HG03439 (cell line): ENCODE data around the gene ABL2.
"Not testable (repeated sequence)": the region's sequence is repeated elsewhere in the genome, so short reads cannot be mapped to it uniquely, and the experiment has no call there.

ENCODE experiments used
- ATAC-seq: cut with Tn5 transposase; IDR thresholded peaks from one replicate; pipeline ENCODE4 v1.9.1; 2021; ENCODE audit warnings: mild to moderate bottlenecking, moderate library complexity; ENCODE audit not compliant: unreplicated experiment

ABL2 gene

DNA sequence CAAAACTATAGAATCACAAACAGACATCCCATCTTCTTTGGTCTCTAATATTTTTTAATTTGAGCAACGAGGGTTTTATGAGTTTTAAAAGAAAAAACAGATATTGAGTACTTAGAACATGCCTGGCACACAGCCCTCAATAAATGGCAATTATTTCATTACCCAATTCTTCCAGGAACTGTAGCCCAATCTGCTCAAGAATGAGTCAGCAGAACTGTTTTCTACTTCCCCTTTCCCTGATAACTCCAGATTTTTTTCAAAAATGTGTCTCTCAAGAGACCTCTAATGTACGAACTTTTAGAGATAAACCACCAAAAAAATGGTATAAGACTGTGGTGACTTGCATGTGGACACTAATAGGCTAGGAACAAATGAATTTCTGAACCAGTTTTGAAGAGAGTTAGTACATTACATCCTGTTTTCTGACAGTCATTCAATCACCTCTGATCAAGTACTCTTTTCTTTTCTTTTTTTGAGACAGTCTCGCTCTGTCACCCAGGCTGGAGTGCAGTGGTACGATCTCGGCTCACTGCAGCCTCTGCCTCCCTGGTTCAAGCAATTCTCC is 11.5 kb downstream of the ABL2 start:
- ATAC-seq, result no peak

DNA sequence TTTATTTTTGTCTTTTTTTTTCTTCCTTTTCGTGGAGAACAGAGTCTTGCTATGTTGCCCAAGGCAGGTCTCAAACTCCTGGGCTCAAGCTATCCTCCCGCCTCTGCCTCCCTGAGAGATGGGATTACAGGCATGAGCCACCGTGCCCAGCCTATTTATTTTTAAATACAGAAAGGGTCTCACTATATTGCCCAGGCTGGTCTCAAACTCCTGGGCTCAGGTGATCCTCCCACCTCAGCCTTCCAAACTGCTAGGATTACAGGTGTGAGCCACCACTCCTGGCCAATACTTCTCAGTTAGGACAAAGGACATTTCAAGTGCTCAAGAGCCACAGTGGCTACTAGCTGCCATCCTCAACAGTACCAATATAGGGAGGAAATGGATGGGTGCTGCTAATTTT is 16.2 kb downstream of the ABL2 start:
- not testable (repeated sequence) for ATAC-seq

DNA sequence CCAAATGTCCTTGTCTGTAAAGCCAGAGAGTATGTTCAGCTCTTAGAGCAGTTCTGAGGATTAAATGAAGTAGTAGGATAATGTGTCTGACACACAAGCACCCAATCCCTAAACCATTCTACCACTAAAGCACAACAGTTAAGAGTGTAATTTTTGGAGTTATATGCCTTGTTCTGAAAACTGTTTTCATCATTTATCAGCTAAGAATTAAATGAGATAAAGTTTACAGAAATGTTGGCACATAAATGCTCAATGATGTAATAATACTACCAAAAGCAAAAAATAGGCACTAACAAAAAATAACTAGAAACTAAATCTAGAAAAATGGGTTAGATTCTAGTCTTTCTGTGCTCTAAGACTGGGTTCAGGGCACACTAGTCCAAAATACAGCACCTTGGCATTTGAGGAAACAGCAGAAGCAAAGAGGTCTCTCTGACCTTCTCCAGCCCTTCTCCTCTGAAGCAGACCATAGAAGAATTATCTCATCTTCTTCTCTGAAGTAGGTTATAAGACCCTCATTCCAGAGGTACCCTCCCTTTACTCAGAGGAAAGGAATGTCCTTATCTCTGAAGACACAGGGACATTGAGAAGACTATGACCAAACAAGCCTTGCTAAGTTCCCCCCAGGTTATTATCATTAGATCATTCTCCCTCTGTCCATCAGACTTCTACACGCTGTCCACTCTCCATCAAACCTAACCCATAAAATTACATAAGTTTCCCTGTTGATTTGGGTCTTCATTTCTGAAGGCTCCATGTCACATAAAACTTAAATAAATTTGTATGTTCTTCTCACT is 20.6 kb downstream of the ABL2 start:
- no peak for ATAC-seq

DNA sequence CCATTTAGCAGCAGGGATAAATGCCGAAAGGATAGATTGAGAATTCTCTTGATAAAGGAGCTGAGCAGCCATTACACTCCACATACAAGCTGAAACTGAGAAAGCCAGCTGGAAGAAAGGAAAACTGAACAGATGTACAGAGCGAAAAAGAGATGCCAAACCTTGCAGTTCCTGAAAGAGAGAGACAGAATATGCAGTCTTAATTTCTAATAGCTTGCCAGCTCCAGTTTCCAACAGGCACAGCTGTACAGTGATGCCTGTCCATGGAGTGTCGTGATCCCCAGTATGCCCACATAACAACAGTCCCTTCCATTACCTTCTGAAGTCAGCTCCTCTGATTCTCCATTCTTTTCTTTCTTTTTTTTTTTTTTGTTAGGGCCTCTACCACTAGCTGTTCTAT is 22.7 kb downstream of the ABL2 start:
- no peak for ATAC-seq

DNA sequence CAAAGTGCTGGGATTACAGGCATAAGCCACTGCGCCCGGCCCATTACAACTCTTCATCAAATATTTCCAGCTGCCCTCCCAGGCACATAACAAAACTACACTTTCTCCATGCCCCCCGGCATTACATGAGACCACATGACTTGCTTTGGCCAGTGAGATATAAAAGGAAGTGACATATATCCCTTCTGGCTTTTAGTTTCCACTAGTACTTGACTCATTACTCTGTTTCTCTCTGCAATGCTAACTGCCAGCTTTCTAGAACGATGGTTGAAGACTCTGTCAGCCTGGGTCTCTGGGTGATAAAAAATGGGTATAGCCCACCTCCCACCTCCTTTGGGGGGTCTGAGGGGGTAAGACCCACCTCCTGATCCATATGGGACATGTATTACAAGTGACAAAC is 24.2 kb downstream of the ABL2 start:
- no peak for ATAC-seq

DNA sequence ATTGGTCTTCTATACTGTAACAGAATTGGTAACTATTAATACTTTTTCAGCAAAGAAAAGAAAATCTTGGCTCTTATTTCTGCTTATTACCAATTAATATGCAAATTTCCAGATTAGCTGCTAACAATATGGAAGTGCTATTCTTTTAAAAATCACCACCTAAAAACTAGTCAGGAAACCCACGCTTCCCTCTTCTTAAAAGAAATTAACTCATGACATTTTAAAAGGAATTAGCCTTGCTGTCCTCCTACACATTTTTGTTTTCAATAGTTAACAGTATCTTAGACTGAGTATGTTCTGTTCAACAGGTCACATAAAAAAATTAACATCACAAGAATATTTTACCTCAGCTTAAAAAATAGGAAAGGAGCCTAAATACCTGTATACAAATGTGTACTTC is 27.3 kb downstream of the ABL2 start:
- no peak for ATAC-seq

DNA sequence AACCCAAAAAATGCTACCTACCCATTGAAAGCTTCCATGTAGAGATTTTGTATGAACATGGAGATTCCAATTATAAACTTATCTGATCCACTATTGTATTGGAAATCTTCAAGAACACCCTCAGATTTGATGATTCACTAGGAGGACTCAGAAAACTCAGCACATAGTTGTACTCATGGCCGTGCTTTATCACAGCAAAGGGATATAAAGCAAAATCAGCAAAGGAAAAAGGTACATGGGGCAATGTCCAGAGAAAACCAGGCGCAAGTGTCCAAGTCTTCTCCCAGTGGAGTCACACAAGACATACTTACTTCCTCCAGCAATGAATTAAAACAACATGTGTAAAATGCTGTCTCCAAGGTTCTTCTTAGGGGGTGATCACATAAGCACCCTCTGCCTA is 28.9 kb downstream of the ABL2 start:
- ATAC-seq, result no peak

DNA sequence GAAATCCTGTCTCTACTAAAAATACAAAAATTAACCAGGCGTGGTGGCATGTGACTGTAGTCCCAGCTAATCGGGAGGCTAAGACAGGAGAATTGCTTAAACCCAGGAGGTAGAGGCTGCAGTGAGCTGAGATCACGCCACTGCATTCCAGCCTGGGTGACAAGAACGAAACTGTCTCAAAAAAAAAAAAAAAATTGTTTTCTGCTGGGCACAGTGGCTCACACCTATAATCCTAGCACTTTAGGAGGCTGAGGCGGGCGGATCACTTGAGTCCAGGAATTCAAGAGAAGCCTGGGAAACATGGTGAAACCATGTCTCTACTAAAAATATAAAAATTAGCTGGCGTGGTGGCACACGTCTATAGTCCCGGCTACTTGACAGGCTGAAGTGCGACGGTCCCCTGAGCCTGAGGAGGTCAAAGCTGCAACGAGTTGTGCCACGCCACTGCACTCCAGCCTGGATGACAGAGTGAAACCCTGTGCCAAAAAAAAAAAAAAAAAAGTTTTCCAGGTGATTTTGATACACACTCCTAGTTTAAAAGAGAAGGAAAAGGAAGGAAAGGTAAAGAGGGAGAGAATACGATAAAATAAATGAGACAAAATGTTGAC is 31.7 kb downstream of the ABL2 start:
- ATAC-seq, result no peak

DNA sequence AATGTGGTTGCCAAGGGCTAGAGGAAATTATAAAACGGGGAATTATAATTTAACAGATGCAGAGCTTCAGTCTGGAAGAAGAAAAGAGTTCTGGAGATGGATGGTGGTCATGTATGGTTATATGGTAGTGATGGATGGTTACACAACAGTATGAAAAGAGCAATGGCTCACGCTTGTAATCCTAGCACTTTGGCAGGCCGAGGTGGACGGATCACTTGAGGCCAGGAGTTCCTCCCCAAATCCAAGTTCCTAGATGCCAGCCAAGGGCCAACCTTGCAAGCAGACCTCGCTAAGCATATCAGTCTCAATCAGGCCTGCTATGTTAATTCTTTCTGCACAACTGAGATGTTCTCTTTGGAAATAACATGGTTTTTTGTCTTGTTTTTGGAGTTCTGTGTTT is 33.6 kb downstream of the ABL2 start:
- not testable (repeated sequence) for ATAC-seq

DNA sequence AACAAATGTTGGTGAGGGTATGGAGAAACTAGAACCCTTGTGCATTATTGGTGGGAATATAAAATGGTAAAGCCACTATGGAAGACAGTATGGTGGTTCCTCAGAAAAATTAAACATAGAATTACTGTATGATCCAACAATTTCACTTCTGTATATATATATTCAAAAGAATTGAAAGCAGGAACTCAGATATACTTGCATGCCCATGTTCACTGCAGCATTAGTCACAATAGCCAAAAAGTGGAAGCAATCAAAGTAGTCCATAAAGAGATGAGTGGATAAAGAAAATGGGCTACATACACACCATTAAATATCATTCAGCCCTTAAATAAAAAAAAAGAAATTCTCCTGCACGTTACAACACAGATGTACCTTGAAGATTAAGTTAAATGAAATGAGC is 34.1 kb downstream of the ABL2 start:
- no peak for ATAC-seq

DNA sequence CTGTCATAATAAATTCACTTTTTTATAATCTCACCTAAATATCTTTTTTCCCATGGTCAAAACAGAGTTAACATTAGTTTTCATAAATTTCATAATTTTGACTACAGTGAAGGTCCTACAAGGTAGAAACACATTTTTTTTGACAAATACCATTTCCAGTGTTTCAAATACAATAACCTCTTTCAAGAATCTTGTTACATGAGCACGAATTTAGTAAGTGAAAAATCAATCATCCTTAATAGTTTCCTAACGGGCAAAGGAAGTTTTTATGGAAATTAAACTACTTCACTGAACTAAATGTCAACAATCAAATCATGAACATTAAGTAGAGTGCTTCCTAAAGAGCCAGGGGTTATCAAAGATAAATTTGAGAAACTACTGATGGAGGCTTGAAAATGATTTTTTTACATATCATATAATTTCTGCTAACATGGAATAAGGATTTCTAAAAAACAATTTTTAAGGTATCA is 35.4 kb downstream of the ABL2 start:
- no peak for ATAC-seq

DNA sequence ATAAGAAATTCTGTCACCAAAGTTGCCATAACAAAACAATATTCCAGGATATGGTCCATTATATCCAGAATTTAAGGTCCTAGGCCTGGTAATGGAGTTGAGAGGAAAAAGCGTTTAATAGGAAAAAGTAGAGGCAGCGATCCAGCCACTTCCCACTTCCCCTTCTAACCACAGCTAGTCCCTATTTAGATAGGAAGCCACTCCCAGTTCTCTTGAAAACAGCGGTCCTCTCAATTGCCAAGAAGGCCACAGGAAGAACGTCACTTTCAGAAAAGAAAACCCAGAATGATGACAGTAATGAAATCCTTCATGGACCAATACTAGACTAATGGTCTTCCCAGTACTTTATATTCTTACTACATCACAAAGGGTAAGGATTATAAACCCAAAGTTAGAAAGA is 38.6 kb downstream of the ABL2 start:
- no peak for ATAC-seq

DNA sequence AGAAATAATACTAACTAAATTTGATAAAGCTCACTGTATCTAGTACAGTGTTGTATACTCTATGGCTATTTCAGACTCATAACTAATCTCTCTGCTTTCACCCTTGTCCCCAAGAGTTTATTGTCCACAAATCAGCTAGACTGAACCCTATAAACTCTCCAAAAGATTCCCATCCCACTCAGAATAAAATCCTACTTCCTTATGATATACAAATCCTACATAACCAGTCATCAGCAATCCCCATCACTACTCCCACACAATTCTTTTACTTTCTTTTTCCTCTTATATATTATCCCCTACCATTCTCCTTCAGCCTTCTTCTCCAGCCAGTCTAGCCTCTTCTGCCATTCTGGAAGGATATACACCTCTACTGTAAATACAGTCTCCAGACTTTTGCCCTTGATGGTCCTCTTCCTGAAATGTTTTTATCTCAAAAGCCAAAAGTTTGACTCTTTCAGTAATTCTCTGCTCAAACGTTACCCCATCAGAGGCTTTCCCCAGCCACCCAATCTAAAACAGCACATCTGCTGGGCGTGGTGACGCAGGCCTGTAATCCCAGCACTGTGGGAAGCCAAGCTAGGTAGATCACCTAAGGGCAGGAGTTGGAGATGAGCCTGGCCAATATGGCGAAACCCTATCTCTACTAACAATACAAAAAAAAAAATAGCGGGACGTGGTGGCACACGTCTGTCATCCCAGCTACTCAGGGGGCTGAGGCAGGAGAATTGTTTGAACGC is 41.6 kb downstream of the ABL2 start:
- no peak for ATAC-seq

DNA sequence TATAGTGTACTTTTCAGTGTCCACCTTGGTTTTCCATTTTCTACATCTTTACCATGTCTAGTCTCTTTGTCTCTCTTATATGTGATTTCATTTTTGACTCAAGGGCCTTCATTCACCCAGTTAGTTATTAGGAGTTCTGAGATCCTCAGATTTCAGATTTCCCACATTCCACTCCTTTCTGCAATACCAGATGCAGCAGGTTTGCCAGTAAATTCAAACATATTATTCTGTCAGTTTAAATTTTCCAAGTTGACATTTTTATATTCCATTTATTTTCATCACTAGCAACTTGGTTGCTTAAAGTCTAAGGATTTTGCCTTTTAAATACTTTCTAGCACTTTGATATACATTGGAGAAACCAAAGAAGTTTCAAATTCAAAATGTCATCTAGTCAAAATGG is 42.4 kb downstream of the ABL2 start:
- ATAC-seq, result no peak

DNA sequence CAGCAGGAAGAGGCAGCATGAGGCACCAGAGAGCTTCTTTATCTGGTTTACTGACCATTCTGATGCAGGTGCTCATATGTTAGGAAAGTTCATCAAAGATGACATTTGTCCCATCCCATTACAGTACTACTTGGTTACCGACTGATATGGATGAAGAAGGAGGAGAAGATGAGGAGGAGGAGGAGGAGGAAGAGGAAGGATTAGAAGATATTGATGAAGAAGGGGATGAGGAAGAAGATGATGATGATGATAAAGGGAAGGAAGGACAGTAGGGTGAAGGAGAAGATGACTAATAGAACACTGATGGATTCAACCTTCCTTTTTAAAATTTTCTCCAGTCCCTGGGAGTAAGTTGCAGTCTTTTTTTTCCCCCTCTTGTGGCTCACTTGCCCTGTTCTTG is 45.1 kb downstream of the ABL2 start:
- ATAC-seq, result no peak

DNA sequence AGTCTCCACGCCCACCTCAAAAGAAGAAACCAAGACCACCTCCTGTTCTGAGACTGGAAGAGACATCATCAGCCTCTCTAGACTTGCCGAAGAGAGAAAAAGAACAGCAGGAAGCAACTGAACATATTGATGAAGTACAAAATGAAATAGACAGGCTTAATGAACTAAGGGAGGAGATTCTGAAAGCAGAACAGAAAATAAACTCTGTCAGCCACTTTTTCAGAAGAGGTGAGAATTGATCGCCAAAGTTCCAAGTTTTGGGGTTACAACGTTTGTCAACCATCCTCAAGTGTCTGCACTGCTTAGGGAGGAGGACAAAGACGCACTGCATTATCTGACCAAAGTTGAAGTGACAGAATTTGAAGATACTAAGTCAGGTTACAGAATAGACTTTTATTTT is 45.6 kb downstream of the ABL2 start:
- no peak for ATAC-seq

DNA sequence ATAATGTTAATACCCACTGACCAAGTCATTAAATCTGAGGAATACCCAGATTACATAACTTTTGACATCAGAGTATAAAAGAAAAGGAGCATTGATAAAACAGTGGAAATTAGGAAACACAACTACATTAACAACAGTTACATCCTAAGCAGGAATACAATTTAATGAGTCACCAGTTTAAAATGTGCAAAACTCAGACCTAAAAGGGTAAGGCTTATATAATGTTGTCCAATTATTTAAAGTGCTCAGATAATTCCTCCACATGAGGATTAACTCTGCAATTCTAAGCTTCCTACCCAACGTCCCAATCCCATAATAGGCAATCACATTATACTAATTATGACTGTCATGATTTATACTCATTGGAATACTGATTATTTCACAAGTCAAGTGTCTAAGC is 50.5 kb downstream of the ABL2 start:
- ATAC-seq, result no peak

DNA sequence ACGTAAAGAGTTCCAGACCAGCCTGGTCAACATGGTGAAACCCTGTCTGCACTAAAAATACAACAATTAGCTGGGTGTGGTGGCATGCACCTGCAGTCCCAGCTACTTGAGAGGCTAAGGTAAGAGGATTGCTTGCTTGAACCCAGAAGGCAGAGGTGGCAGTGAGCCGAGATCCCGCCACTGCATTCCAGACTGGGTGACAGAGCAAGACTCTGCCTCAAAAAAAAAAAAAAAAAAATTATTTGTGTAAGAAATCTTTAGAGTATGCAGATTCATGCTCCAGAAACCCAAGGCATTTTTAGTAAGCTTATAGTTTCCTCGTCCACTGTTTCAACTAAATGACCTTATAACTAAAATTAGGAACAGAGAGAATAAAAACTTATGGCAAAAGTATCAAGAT is 51.3 kb downstream of the ABL2 start:
- ATAC-seq, result no peak

DNA sequence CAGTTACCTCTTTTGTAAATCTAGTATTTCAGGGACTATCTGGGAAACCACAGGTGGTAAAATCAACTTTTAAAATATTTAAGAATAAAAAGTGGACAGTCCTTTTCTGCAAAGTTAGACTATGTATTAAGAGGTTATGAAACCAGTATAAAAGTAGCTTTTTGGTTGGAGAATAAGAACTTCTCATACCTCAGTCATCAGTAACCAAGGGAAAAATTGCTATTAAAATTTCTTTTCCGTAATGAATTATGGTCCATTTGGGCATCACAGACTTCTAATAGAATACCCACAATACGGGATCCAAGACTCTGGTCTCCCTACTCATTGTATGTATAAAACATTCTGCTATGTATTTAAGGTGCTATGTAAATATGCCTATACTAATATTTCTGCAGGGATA is 51.9 kb downstream of the ABL2 start:
- ATAC-seq, result no peak

DNA sequence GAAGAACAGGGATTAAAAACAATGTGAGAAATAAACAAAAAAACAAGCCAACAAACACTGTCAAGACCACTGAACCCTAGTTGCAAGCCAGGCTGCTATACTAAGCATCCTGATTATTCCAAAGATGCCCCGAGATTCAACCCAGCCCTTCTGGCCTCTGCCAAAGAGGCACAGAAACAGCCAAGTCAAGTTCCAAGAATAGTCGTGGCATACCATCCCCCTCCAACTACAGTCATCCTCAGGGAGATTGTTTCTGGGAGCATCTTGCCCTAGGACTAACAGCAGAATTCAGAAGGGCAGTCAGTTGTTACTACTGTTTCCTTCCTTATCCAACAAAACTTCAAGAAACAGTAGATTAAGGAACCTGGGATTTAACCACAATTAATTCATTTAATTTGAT is 52.3 kb downstream of the ABL2 start:
- no peak for ATAC-seq

DNA sequence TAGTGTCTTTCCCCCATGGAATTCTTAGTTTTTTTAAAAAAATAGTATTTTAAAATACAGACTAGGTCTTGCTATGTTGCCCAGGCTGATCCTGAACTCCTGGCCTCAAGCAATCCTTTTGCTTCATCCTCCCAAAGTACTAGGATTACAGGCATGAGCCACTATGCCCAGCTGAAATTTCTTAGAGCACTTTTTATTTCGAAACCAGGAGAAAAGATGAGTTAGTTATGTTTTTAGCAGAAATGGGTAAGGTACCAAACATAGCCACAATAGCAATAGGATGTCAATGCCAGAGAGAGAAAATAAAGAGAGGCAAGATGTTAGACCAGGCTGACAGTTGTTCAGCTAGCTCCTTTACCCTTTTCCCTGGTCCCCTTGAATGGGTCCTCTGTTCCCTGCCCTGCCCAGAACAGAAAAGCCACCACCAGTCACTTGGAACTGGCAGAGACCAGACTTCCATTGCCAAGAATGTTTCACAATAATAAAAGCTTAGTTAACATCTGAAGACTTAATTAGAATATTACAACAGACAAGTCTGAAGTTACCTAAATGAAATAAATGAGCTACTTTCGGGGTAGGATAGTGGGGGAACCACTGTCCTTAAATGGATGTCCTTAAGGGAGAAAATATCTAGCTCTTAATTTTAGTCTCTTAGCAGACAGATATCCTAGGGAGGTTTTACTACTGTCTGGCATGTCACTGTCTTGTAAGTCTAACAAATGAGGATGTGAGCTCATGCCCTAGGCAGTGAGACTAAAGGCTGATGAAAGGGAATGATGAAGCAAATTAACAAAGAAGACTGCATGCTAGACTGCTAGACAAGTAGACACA is 54.3 kb downstream of the ABL2 start:
- no peak for ATAC-seq
